Eye (tissue), 1 donor: ENCODE results near the gene NAA38.
A peak's percentile ranks its signal among the peaks of the same experiment; 100 is the strongest.

Experiments
- DNase-seq: peaks from one replicate; pipeline ENCODE4 v3.0.0-alpha.2; 2015

The NAA38 gene, protein sequence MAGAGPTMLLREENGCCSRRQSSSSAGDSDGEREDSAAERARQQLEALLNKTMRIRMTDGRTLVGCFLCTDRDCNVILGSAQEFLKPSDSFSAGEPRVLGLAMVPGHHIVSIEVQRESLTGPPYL

DNA sequence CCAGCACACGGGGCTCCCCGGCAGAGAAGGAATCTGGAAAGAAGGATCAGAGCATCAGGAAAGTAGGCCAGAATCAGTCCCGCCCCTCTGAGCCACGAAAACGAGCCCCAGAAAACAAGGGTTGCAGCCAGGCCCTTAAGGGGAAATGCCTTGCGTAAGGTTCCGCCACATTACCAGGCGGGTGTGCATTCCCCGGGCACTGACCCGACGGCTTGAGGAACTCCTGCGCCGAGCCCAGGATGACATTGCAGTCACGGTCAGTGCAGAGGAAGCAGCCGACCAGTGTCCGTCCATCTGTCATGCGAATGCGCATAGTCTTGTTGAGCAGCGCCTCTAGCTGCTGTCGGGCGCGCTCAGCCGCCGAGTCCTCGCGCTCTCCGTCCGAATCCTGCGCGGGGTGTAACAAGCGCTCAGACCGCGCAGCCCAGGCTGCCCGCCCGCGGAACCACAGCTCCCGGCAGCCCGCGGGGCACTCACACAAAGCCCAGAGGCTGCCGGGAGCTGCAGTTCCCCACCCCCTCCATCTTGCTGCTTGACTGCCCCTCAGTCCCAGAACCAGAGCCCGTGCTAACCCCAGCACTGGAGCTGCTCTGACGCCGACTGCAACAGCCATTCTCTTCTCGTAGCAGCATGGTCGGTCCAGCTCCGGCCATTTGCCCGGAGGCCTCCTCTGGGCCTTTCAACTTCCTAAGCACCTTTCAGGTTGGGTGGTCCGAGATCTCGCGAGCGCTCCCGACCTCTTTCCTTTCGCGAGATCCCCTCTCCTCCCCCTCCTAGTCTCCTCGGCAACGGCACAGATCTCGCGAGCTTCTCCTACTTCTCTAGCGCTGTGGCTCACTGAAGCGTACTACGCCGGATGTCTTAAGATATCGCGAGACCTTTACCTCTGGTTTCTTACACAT lies at the start of gene NAA38:
NAA38 (minus strand) TSS at position 749 of the 902 bp plus-strand sequence; CDS start at position 653, 96 bp downstream.
- peak; percentile 100 for DNase-seq

DNA sequence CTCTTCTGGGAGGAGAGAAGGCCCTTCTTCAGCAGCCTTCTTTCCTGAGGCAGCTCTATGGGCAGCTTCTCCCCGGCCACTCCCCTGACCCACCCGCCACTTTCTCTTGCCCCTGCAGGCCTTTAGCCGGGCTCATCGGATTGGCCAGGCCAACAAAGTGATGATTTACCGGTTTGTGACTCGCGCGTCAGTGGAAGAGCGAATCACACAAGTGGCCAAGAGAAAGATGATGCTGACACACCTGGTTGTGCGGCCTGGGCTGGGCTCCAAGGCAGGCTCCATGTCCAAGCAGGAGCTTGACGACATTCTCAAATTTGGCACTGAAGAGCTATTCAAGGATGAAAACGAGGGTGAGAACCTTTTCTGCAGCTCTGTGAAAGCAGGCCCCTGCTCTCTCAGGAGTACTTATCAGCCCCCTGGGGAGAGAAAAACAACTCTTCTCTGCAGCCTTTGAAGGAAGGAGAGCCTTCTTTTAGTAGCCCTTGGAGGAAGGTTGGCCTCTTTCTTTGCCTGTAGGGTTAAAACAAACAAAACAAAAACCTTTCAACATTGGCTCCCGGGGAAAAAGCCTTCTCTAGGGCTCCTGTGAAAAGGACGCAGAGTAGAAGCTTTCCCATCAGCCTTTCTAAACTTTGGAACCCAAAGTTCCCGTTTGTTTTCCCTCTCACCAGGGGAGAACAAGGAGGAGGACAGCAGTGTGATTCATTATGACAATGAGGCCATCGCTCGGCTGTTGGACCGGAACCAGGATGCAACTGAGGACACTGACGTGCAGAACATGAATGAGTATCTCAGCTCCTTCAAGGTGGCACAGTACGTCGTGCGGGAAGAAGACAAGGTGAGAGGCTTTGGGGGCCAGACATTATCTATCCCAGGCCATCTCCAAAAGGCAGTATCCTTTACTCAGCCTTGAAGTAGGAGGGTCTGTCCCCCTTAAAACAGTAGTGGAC lies 46.1 kb upstream of the NAA38 start:
- DNase-seq = no peak

DNA sequence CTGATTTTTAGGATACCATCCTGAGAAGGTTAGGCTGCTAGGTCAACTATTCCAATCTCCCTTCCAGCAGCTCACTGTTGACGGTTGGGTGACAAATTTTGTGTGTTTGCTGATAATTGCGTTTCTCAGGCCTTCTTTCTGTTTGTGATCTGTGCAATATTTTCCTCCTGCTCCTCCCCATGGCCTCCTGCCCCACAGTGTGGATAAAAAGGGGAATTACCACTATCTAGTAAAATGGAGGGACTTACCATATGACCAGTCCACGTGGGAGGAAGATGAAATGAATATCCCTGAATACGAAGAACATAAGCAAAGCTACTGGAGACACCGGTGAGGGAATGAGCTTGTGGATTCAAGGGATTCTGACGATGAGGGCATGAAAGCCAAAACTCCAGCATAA lies 40.4 kb upstream of the NAA38 start:
- DNase-seq = no peak

DNA sequence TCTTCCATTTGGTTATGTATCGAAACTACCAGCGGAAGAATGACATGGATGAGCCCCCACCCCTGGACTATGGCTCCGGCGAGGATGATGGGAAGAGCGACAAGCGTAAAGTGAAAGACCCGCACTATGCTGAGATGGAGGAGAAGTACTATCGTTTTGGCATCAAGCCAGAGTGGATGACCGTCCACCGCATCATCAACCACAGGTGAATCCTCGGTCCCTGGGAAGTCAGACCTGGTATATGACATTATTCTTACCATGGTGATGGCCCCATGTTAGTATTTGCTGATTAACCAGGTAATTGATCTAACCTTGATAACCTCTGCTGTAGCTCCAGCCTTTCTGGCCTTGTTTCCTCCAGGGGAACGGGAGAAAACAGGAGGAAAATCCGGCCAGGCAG lies 39.7 kb upstream of the NAA38 start:
- no peak for DNase-seq

DNA sequence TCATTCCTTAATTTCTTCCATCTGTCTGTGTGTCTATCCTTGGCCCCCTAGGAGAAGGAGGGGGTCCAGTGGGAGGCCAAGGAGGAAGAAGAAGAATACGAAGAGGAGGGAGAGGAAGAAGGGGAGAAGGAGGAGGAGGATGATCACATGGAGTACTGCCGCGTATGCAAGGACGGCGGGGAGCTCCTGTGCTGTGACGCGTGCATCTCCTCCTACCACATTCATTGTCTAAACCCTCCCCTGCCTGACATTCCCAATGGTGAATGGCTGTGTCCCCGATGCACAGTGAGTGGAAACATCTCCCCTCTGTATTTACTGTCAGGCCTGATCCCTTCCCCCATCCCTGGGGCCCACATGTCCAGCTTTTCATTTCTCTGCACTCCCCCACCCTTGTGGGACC lies 37.5 kb upstream of the NAA38 start:
- no peak for DNase-seq

GRCh38 chr17:7894226-7894625 lies 36.9 kb upstream of the NAA38 start:
- DNase-seq = no peak

DNA sequence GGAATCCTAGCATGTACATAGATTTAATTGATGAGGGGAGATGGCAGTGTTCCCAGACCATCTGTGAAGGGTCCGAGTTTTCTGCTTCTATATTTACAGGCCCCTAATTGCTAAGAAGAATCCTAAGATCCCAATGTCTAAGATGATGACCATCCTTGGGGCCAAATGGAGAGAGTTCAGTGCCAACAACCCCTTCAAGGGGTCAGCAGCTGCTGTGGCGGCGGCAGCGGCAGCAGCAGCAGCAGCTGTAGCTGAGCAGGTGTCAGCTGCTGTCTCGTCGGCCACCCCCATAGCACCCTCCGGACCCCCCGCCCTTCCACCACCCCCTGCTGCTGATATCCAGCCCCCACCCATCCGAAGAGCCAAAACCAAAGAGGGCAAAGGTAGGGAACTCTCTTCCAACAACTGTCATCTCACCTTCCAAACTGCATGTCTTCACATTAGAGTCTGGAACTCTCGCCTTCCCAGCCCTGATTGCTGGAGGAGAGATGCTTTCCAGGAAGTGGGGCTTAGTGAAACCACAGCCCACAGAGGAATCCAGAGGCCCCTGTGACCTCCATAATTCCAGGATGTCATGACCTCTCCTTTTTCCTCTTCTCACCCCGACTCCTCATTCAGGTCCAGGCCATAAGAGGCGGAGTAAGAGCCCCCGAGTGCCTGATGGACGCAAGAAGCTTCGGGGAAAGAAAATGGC lies 36.0 kb upstream of the NAA38 start:
- no peak for DNase-seq

DNA sequence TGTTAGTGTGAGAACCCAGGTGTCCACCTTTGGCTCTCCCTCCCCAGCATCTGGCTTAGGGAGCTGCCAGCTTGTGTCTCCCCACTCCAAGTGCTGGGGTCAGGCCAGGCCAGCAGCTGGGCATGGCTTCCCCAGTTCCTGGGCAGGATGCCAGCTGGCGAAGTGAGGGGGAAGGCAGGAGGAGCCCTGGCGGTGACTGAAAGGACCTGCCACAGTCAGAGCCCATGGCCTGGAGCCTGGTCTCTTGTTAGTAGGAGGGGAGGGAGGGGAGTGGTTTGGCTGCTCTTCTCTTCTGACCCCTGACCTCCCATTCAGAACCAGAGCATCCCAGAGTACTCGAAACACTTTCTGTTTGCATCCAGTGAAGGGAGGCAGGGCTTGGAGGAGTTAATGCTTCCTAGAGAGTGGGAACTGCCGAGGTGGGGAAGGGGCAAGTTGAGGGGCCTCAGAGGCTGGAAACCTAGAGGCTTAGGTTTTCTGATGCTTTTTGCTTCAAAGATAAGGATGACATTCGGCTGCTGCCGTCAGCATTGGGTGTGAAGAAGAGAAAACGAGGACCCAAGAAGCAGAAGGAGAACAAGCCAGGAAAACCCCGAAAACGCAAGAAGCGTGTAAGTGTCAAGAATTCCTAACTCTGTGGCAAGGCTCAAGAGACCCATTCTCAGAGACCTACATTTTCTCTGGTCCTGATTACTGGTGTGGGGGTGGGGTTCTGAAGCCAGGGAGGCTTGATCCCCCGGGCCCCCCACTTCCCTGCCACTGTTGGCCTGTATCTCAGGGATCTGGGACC lies 32.0 kb upstream of the NAA38 start:
- DNase-seq = peak; percentile 88

DNA sequence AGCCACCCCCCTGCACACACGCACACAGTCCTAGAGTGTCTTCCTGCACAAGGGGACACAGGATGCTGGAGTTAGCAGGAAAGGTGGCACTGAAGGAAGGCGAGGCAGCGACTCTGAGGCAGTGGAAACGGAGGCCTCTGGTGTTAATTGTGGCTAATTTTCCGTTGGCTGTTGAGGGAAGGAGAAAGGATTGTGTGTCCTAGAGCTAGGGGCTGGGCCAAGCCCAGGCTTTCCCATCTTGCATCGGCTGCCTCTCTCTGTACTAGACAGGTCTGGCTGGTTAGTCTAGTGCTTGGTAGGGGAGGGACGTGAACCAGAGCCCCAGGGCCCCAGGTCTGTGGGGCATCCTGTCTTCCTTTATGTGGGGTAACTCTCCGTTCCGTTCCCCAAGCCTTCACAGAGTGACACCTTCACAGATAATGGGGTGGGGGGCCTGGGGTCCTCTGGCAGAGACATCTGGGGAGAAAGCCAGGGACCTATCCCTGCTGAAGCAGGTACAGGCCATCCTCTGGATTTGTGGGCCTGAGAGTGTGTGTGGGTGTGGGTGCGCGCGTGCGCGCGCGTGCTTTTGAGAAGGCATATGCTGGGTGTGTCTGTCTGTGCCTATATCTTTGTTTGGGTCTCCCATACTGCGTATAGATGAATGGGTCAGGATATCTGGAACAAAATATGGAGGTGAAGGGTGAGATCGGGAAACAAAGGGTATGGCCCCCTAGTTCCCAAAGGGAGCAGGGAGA lies 31.0 kb upstream of the NAA38 start, which contains the start of gene CHD3:
CHD3 (plus strand) TSS at position 606 of the 737 bp plus-strand sequence. CDS start 212 bp downstream, outside the sequence.
- DNase-seq = peak; percentile 64

- peak; percentile 97 for DNase-seq
Measured at GRCh38 chr17:7887482-7888183, 30.3 kb upstream of the NAA38 start.

DNA sequence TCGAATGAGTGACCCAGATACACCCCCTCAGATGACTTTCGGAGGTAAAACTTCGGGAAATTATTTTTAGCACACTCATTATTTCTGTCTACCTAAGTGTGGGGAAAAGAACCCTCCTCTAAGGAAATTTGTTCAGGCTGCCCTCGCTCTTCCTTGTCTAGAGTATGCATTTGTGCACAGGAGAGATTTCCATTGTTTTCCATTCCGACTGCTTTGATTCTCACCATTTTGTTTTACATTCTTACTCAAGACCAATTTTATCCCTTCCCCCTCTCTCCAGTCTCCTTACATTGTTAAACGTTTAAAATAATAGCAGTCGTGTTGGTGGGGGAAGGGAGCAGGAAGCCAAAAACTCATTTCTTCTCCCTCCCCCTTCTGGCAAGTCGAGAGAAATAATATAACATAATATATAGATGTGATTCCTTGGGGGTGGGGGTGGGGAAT lies 29.7 kb upstream of the NAA38 start:
- DNase-seq = no peak

- peak; percentile 82 for DNase-seq
Measured at GRCh38 chr17:7886227-7887037, 29.1 kb upstream of the NAA38 start.

DNA sequence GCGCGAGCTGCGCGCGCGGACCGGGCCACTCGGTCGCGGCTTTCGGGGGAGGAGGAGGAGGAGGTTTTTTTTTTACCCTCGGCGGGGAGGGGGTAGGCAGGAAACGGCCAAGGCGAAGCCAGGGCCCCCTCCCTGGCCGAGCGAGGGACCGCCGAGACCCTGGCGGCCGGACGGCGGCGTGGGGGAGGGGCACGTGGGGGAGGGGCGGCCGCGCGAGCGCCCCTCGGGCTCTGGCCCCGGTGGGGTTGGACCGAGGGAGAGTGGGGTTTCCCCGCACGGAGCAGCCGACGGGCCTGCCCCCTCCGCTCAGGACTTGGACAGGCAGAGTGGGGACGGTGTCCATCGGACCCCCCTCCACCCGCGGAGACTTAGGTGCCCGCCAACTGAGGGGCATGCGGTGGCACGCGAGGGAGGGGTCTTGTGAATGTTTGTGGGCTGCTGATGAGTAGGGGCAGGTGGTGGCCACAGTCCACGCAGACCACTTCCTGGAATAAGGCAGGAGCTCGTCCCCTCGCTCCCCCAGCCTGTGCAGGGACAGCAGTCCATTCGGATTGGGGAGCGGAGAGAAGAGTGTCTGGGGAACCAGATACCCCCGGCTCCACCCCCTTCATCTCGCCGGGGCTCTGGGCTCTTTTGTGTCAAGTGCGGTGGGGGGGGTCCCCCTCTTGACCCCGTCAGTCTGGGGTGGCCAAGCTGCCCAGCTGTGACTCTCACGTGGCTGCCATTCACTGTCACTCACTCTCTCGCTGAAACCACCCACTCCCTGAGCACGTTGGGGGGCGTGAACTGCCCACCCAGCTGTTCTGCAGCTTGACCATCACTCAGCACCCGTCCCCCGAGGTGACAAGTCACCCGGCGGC lies 28.2 kb upstream of the NAA38 start:
- DNase-seq = peak; percentile 90

GRCh38 chr17:7884581-7885366 lies 27.4 kb upstream of the NAA38 start:
- DNase-seq = peak; percentile 44

DNA sequence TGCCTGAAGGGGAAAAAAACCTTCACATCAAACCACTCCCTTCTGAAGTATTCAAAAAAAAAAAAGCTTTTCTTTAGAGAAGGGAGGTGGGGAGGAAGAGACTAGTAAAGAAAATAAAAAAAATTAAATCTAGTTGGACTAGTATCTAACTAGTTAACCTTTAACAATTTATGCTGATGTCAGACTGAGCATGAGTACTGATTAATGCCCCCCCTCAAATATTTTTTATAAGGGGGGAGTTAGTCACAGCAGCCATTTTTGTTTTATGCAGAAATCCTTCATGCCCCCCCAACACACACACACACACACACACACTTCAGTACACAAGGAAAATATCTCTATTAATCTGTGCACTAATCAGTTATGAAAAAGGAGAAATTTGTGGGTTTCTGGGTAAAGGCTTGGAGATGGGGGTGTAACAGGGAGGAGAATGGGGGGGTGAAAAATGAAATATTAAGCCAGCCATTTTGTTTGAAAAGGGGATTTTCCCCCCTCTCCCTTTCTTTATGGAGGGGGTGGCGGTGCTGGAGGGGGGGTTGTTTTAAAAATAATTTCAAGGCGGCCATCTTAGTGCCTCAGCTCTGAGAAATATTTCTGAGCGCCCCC lies 26.5 kb upstream of the NAA38 start:
- peak; percentile 80 for DNase-seq

GRCh38 chr17:7882629-7883028 lies 25.3 kb upstream of the NAA38 start:
- peak; percentile 15 for DNase-seq

DNA sequence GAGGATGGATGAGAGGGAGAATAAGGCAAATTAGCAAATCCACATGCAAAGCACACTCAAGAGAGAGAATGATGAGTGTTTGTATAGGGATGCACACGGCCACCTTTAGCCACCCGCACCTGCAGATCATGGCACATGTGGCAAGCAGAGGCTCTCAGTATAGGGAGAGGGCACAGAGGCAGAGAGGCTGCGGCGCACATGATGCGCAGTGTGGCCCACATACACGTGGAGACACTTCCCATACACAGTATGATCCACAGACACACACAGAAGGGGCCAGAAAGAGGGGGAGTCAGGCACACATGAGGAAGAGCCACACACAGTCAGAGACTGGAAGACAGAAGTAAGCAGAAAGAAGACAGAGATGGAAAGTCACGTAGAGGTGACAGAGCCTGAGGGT lies 24.7 kb upstream of the NAA38 start:
- DNase-seq = no peak
